Effector memory CD8-positive, alpha-beta T cell (primary cell): Measurements from ENCODE around the gene JAZF1.
"Not testable (repeated sequence)": the region's sequence is repeated elsewhere in the genome, so short reads cannot be mapped to it uniquely, and the experiment has no call there.

Source experiments
- ATAC-seq: fragments of 150-1000 bp; cut with Tn5 transposase; replicated peaks from 2 replicates; pipeline ENCODE4 v1.10.0; 2021; ENCODE audit warnings: mild to moderate bottlenecking, moderate library complexity
- DNase-seq, 3 experiments: peaks; one replicate each; pipeline ENCODE4 v3.0.0; 2021
- H3K27ac Mint-ChIP-seq, 2 donors: one replicate each; pipeline ENCODE4 v1.8.0; 2022; ENCODE audit warnings: mild to moderate bottlenecking in 2 of 2, mixed read lengths in 2 of 2, moderate library complexity in 2 of 2
- H3K27me3 Mint-ChIP-seq, 2 donors: one replicate each; pipeline ENCODE4 v1.8.0; 2022; ENCODE audit warnings: mixed read lengths in 2 of 2
- H3K36me3 Mint-ChIP-seq: one replicate; pipeline ENCODE4 v1.8.0; 2022; ENCODE audit warnings: mild to moderate bottlenecking, moderate library complexity, mixed read lengths; ENCODE audit not compliant: insufficient read depth
- H3K4me1 Mint-ChIP-seq, 2 donors: one replicate each; pipeline ENCODE4 v1.8.0; 2022; ENCODE audit warnings: low read depth in 2 of 2, mixed read lengths in 2 of 2
- H3K4me3 Mint-ChIP-seq, 2 donors: one replicate each; pipeline ENCODE4 v1.8.0; 2022; ENCODE audit warnings: mild to moderate bottlenecking in 2 of 2, mixed read lengths in 2 of 2, moderate library complexity in 2 of 2
- H3K9me3 Mint-ChIP-seq, 2 donors: one replicate each; pipeline ENCODE4 v1.8.0; 2022; ENCODE audit warnings: mixed read lengths in 2 of 2

JAZF1 gene

DNA sequence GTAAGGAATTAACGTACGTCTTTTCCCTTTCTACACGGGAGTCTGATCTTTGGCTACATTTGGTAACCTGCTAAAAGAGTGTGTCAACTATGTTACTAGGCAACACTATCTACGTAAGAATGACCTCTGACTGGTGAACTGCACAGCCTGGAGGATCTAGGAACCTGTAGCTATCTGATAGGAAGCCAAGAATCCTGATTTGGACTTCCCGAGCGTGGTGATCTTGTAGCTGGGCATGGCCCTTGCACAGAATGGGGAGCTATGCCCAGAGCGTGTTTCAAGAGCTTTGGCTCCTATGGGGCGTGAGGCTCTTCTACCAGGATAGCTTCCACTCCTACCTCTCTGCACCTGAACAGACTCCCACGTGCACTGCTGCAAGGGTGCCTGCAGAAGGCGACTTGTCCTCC is 283.2 kb downstream of the JAZF1 start:
- Mint-ChIP-seq H3K4me3 (no peak overlapping the region), H3K4me1 (peaks cover 31 to 32% of the 10 kb centered on the region in 2 donors), H3K36me3 (peaks cover 8% of the 10 kb centered on the region), H3K9me3 (no peaks in the 10 kb centered on the region), H3K27me3 (no peaks in the 10 kb centered on the region), H3K27ac (no peak overlapping the region)
- no peak for DNase-seq
- no peak for ATAC-seq

DNA sequence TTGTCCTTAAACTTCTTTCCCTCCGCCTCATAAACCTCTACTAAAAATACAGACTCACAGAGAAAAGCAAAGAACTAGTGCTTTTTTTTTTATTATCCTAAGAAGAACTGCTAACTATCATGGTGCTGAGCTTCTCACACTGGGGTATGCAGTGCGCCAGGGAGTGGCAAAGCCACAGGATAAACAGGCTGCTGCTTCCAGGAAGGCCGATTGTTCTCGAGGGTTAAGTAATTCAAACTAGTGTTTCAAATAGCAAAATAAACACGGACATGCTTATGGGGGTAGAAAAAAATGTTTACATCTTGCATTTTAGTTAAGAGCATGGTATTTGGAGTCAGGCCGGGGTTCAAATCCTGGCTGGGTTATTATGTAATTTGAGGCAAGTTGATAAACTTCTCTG is 283.6 kb downstream of the JAZF1 start:
- Mint-ChIP-seq H3K4me3 (no peak overlapping the region), H3K4me1 (peaks cover 31 to 32% of the 10 kb centered on the region in 2 donors)

DNA sequence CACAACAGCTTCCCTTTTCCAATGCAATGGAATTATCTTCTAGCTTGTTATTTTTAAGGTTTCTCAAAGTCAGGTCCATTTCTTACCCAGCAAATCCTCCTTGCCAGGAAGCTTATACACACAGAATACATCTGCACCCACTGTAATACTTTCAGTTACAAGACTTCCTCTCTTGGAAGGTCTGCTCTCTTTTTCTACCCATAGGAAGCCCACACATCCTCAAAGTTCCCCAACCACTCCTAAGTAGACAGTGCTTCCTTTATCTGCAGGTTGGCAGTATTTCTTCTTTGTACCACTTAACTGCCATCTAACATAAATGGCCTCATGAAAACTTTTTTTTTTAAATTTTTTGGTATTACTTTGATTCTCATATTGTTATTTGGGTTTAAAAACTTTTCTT is 285.0 kb downstream of the JAZF1 start:
- no peaks in the 10 kb centered on the region for H3K9me3 Mint-ChIP-seq
- peaks cover 8% of the 10 kb centered on the region for H3K36me3 Mint-ChIP-seq
- H3K4me3 Mint-ChIP-seq = no peak overlapping the region
- no peaks in the 10 kb centered on the region for H3K27me3 Mint-ChIP-seq
- DNase-seq (no peak), ATAC-seq (no peak)
- no peak overlapping the region for H3K27ac Mint-ChIP-seq
- peaks cover 25 to 26% of the 10 kb centered on the region in 2 donors for H3K4me1 Mint-ChIP-seq

More for the DNA sequence above, 283.6 kb downstream of the JAZF1 start:
- DNase-seq (no peak), ATAC-seq (no peak)
- Mint-ChIP-seq H3K9me3 (no peaks in the 10 kb centered on the region), H3K36me3 (peaks cover 8% of the 10 kb centered on the region), H3K27me3 (no peaks in the 10 kb centered on the region), H3K27ac (no peak overlapping the region)

DNA sequence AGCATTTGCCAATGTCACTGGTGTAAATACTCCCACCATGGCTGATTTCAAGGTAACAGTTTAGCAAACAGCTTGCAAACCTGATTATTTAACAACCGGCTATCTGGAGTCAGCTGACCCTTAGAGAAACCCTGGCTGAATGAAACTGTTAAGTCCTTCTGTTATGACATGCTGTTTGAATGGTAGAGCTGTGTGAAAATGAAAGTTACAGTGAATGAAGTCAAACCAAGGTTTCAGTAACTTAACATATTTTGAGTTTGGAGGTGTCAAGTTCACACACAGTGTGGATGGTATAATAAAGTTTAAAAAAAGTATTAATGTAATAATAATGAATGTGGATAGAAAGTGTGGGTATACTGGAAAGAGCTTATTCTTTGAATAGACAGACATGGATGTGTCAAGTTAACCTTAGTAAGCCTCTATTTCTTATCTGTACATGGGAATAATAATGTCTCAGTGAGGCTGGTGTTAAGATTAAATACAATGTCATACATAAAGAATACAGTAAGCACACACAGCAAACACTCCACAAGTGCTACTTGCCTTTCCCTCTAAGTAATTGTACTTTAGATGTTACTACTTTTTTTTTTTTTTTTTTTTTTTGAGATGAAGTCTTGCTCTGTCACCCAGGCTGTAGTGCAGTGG is 290.3 kb downstream of the JAZF1 start:
- H3K36me3 Mint-ChIP-seq = peaks cover 8% of the 10 kb centered on the region
- no peaks in the 10 kb centered on the region for H3K27me3 Mint-ChIP-seq
- H3K4me1 Mint-ChIP-seq = peaks cover 1 to 6% of the 10 kb centered on the region in 2 donors
- ATAC-seq = no peak
- no peak overlapping the region for H3K4me3 Mint-ChIP-seq
- no peaks in the 10 kb centered on the region for H3K9me3 Mint-ChIP-seq
- DNase-seq = no peak
- H3K27ac Mint-ChIP-seq = no peak overlapping the region

DNA sequence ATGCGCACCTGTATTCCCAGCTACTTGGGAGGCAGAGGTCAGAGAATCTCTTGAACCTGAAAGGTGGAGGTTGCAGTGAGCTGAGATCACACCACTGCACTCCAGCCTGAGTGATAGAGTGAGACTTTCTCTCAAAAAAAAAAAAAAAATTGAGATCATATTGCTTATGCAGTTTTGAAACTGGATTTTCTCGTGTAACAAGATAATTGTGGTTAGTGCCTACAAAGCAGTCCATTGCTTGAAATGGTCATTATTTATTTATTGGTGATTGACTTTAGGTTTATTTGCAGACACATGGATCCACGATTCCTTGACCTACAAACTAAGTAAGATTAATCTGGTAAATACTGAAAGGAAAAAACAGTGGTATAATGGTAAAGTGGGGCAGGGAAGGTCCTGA is 290.8 kb downstream of the JAZF1 start:
- Mint-ChIP-seq H3K4me1 (peaks cover 2 to 11% of the 10 kb centered on the region in 2 donors), H3K9me3 (no peaks in the 10 kb centered on the region), H3K27me3 (no peaks in the 10 kb centered on the region), H3K4me3 (no peak overlapping the region), H3K36me3 (peaks cover 8% of the 10 kb centered on the region), H3K27ac (no peak overlapping the region)
- DNase-seq (no peak), ATAC-seq (no peak)

DNA sequence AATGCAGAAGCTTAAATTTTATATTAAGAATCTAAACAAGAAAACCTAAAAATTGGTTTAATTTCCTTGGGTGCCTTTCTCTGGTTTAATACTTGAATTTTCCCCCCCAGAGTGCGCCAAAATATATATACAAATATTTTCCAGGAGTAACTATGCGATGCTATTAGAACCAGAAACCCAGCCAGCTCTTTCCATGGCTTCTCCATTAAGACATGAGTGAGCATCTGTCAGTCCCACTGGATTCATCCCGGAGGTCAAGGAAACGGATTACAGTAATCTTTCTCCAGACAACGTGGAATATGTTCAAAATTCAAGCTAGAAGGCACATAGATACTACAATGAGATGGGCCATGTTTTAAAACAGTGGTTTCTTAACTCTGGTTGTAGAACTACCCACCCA is 291.9 kb downstream of the JAZF1 start:
- Mint-ChIP-seq H3K4me1 (peaks cover 2 to 12% of the 10 kb centered on the region in 2 donors), H3K36me3 (peaks cover 6% of the 10 kb centered on the region), H3K4me3 (no peak overlapping the region), H3K27me3 (no peaks in the 10 kb centered on the region), H3K9me3 (no peaks in the 10 kb centered on the region), H3K27ac (no peak overlapping the region)
- ATAC-seq (no peak), DNase-seq (no peak)

DNA sequence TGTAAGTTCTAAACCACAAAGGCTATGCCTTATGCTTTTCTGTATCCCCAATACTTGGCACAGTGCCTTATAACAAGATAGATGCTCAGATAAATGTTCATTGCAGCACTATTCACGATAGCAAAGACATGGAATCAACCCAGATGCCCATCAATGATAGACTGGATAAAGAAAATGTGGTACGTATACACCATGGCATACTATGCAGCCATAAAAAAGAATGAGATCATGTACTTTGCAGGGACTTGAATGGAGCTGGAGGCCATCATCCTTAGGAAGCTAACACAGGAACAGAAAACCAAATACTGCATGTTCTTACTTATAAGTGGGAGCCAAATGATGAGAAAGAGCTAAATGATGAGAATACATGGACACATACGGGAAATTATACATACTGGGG is 293.9 kb downstream of the JAZF1 start:
- not testable (repeated sequence) for H3K9me3 Mint-ChIP-seq, H3K27ac Mint-ChIP-seq, H3K36me3 Mint-ChIP-seq, DNase-seq, H3K27me3 Mint-ChIP-seq, H3K4me3 Mint-ChIP-seq, ATAC-seq
- H3K4me1 Mint-ChIP-seq = peaks cover 2 to 11% of the 10 kb centered on the region in 2 donors

DNA sequence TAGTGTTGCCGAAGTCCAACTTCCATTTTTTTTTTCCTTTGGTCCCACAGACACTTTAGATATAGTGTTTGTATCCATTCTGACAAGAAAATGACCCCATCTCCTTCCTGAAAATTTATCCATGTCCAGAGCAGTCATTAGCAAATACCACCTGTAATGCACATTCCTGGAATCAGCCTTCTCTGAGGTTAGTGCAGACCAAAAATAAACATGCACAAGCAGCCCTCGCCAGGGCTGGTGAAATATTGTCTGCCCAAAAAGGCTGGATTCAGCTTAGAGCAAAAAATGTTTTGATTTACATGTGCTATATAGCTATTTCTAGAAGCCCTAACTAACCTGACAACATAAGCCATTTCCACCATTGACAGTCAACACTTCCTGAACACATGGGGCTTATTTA is 294.9 kb downstream of the JAZF1 start:
- no peak for DNase-seq
- Mint-ChIP-seq H3K9me3 (no peaks in the 10 kb centered on the region), H3K4me3 (no peak overlapping the region)

DNA sequence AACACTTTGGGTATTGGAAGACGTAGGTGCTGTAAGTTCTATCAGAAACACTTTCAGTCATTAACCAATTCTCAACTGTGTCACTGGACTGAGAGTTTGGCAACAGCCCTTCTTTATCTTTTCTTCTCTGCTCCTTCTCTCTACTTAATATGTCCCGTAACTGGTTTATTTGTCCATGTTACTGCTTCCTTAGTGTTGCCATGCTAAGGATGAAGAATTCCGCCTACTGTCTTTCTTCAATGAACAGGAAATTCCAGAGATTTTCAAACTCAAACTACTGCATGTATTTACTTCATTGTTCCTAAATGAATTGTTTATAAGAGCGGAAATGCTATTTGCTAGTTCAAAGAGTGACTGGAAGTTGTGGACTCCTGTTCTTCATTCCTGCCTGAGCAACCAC is 296.9 kb downstream of the JAZF1 start:
- no peak for ATAC-seq
- Mint-ChIP-seq H3K4me1 (peaks cover 2 to 12% of the 10 kb centered on the region in 2 donors), H3K27me3 (no peaks in the 10 kb centered on the region), H3K4me3 (no peak overlapping the region), H3K36me3 (no peaks in the 10 kb centered on the region), H3K27ac (no peak overlapping the region), H3K9me3 (no peaks in the 10 kb centered on the region)
- no peak for DNase-seq

More for the DNA sequence above, 294.9 kb downstream of the JAZF1 start:
- H3K27me3 Mint-ChIP-seq = no peaks in the 10 kb centered on the region
- H3K4me1 Mint-ChIP-seq = peaks cover 2 to 11% of the 10 kb centered on the region in 2 donors
- no peak for ATAC-seq
- H3K36me3 Mint-ChIP-seq = no peaks in the 10 kb centered on the region
- H3K27ac Mint-ChIP-seq = peak overlapping the region in 1 of 2 donors; percentile 75

DNA sequence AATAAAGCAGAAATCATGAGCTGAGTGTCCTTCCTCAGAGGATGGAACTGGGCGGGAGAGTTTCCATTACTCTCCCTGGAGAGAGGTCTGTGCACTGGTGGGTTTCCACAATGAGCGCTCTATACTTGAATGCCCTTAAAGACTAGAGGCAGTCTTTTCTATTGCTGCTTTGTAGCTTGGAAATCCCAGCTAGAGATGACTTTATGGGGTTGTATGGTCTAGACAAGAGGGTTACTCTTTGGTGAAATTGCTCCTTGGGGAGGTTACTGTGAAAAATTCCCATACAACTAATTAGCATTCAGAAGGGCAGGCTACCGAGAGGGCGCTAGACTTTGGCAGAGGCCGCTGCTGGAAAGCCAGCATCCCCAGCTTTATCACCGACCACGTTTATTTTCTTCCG is 303.8 kb downstream of the JAZF1 start:
- Mint-ChIP-seq H3K36me3 (peaks cover 5% of the 10 kb centered on the region), H3K9me3 (no peaks in the 10 kb centered on the region), H3K4me1 (peaks cover 11 to 30% of the 10 kb centered on the region in 2 donors), H3K27me3 (no peaks in the 10 kb centered on the region), H3K4me3 (no peak overlapping the region), H3K27ac (peak overlapping the region in 1 of 2 donors; percentile 6)
- no peak for DNase-seq
- ATAC-seq = no peak

DNA sequence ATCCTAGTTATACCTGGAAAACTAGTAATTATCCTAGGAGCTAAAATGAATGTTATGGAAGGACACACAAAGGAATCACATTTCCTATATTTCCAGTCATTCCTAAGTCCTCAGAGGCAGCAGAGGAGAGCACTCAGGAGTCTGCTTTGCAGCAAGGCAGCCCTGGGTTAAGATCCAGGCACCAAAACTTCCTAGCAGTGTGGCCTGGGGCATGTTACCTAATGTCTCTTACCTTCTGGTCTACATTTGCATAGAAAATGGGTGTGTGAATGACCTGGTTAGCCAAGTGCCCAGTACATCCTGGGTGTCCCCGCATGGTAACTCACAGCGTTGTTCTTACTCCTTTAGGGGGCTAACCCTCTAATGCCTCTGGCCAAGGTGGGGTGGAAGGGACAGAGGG is 304.8 kb downstream of the JAZF1 start:
- Mint-ChIP-seq H3K27ac (peak overlapping the region in 1 of 2 donors; percentile 41), H3K4me3 (no peak overlapping the region), H3K36me3 (peaks cover 5% of the 10 kb centered on the region), H3K9me3 (no peaks in the 10 kb centered on the region), H3K27me3 (no peaks in the 10 kb centered on the region), H3K4me1 (peaks cover 11 to 35% of the 10 kb centered on the region in 2 donors)
- DNase-seq (no peak), ATAC-seq (no peak)

DNA sequence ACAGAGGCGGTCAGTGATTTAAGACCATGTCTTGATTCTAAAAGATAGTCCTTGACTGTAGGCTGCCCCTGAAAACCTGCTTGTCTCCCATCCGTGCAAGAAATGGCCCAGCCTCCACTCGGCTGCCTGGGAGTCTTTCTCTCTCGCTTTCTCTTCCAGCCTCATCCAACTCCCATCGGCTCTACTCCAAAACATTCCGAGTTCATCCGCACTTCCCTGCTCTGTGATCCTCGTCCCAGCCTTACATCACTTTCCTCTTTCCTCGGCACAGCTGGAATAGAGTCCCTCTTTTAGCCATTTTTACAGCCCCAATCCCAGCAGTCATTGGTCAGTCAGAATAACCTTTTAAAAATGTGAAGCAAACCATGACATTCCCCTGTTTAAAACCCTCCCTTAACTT is 305.5 kb downstream of the JAZF1 start:
- no peak for DNase-seq
- peaks cover 14 to 35% of the 10 kb centered on the region in 2 donors for H3K4me1 Mint-ChIP-seq
- no peak overlapping the region for H3K4me3 Mint-ChIP-seq
- H3K27me3 Mint-ChIP-seq = no peaks in the 10 kb centered on the region
- no peak for ATAC-seq
- H3K36me3 Mint-ChIP-seq = peaks cover 8% of the 10 kb centered on the region
- no peak overlapping the region for H3K27ac Mint-ChIP-seq
- no peaks in the 10 kb centered on the region for H3K9me3 Mint-ChIP-seq

DNA sequence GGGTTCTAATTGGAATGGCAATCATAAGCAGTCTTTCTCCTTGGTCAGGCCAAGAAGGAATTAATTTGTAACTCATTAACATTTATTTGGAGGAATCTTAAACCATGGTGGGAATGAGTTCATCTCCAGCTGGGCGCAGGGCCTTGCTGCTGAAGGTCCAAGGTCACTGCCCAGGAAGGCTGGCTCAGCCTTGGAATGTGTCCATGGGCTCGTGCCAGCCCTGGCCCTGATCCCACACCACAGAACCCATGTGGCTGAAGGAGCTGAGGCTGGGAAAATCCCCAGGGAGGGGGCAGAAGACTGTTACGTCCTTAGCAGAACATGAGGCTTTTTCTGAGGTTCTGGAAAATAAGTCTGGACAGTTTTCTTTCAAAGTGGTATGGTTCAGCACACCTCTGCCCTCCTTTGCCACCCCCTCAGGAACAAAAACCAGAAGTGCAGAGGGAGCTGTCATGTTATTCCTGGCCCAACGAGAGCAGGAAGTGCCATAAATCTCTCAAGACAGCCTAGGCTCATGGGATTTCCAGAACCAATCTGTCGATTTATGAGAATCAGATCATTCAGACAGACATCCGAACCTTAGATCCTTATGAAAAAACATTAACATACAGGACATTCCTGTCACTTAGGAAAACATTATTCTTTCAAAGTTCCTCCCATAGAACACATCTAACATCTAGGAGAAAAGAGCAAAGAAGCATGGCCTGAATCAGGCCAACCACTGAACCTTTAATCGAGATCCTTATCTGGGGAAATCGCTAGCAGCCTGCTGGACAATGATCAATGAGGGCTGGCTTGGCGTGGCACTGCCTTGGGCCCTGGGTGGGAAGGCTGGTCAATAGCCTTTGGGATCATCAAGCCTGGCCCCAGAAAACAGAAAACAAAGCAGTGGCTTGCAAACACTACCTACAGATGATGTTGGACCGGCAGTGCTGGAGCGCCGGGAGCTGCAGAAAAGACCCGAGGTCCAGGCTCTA is 306.3 kb downstream of the JAZF1 start:
- ATAC-seq = no peak
- Mint-ChIP-seq H3K9me3 (no peaks in the 10 kb centered on the region), H3K4me3 (no peak overlapping the region), H3K36me3 (peaks cover 8% of the 10 kb centered on the region), H3K4me1 (peaks cover 14 to 40% of the 10 kb centered on the region in 2 donors), H3K27me3 (no peaks in the 10 kb centered on the region), H3K27ac (no peak overlapping the region)
- DNase-seq = no peak
